Measurements from ENCODE around the gene CPPED1. TPM values are rescaled to one million over a fixed set of nuclear protein-coding genes. Genes with fewer than 3 reads are reported as not detected.
"Not testable (repeated sequence)": the region's sequence is repeated elsewhere in the genome, so short reads cannot be mapped to it uniquely, and the experiment has no call there.

Gene CPPED1
- total and polyA plus RNA-seq, 10 of the 15 experiments (the other 5 are each of a cell fraction or from before 2014, with no cell fraction given) = 7.1 to 39.0 (median 16.0) TPM

DNA sequence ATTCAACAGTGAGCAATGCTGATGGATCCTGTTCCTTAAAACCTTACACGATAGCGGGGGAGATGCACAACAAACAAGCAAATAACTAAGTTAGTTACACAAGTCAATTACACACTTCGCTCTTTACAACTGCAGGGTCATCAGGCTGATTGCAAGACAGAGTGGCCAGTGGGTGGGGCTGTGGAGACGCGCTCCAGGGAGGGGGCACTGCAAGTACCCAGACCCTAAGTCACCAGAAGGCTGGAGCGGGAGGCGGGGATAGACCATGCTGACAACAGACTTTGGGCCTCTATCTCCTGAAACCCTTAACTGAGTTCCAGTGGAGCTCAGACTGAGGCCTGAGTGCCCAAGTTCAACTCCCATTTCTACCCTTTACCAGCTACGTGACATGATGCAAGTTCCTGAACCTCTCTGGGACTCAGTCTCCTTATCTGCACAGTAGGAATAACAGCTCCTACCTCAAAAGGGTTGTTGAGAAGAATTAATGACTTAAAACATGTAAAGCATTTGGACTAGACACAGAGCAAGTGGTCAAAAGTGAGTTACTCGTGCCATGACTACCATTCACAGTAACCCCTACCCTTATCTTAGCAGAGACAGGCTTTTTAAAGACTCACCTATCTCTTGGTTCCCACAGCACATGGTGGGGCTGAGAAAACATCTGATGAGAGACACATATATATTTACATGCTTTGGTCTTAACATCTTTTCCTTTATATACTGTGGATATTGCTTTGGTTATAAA is 10.4 kb downstream of the CPPED1 start (continued):
- TF ChIP-seq RCOR1 (conservative IDR thresholded peaks at IDR 0.05; ENCODE audit: low read depth, low read length) (no peak), CHD4 (IDR thresholded peaks at IDR 0.05) (no peak), RBBP5 (conservative IDR thresholded peaks at IDR 0.05) (no peak), POU2F2 (IDR thresholded peaks at IDR 0.05; ENCODE audit: borderline replicate concordance, low read depth, low read length) (no peak)

DNA sequence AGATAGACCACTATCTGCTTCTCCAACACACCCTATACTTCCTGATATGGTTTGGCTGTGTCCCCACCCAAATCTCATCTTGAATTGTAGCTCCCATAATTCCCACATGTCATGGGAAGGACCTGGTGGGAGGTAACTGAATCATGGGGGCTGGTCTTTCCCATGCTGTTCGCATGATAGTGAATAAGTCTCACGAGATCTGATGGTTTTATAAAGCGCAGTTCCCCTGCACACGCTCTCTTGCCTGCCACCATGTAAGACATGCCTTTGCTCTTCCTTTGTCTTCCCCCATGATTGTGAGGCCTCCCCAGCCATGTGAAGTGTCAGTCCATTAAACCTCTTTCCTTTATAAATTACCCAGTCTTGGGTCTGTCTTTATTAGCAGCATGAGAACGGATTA is 11.2 kb downstream of the CPPED1 start:
- BruUV-seq (replicated peaks); H2AFZ ChIP-seq (ENCODE audit: control insufficient read depth, low read depth, low read length); H4K20me1 ChIP-seq (ENCODE audit: control insufficient read depth, insufficient read depth); FAIRE-seq; H3K27ac ChIP-seq (ENCODE audit: control insufficient read depth, insufficient read depth); RAD21 ChIA-PET (ENCODE audit: unreplicated experiment); H3K4me3 ChIP-seq; H3K27me3 ChIP-seq (replicated peaks in 1 of 2; ENCODE audit: control insufficient read depth in 2 of 2, insufficient read depth in 2 of 2, low read length in 1 of 2); H3K4me2 ChIP-seq (ENCODE audit: control insufficient read depth, insufficient read depth); H3K9ac ChIP-seq (ENCODE audit: control insufficient read depth, insufficient read depth, low read length); DNase-seq (ENCODE audit: low read depth, low spot score); intact Hi-C loops (cut with micrococcal nuclease; ENCODE audit: unreplicated experiment); in situ Hi-C loops (cut with MboI); ATAC-seq; H3K79me2 ChIP-seq (ENCODE audit: control insufficient read depth, insufficient read depth, low read length); H3K9me3 ChIP-seq (replicated peaks; ENCODE audit: control insufficient read depth, insufficient read depth, low read length); H3K36me3 ChIP-seq (ENCODE audit: control insufficient read depth in 2 of 2, insufficient read depth in 2 of 2, low read length in 1 of 2); SMC1A ChIA-PET (ENCODE audit: uncharacterized antibody, unreplicated experiment); H3K4me1 ChIP-seq (ENCODE audit: control insufficient read depth, insufficient read depth, low read length): not testable (repeated sequence)
- CTCF ChIA-PET = interaction anchor here (1.2 kb wide), 1 partner anchor 7 kb away, joined by 3 read pairs; no protein-coding TSS in a partner anchor
- WGBS (ENCODE audit: insufficient coverage, insufficient replicate concordance, low lambda C conversion rate, missing lambda C conversion rate) = 95% methylated on average over 5 of the region's 5 CpGs
- POLR2A ChIA-PET = interaction anchor here (0.6 kb wide), 1 partner anchor 15 kb away, joined by 3 read pairs; no protein-coding TSS in a partner anchor

DNA sequence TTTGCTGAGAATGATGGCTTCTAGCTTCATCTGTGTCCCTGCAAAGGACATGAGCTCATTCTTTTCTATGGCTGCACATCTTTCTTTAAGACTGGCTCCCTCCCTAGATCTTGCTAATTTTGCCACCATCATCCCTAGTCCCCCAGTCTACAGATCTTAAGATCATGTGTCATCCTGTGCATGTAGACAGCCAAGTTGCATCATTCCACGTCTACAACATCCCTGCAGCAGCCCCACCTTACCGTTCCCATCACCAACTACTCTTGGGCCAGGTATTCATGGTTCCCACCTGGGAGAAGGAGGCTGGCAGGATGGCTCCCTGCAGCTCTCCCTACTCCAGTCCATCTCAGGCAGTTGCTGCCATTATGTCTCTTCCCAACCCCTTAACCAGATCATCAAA is 12.3 kb downstream of the CPPED1 start:
- no peak for FAIRE-seq
- CTCF ChIA-PET = interaction anchor here (1.5 kb wide), 1 partner anchor 218 kb away, joined by 5 read pairs; no protein-coding TSS in a partner anchor
- WGBS (ENCODE audit: insufficient coverage, insufficient replicate concordance, low lambda C conversion rate, missing lambda C conversion rate) = 93% methylated on average over 2 of the region's 2 CpGs

More for the DNA sequence above, 12.3 kb downstream of the CPPED1 start:
- Histone ChIP-seq H3K36me3 (ENCODE audit: control insufficient read depth in 2 of 2, insufficient read depth in 2 of 2, low read length in 1 of 2) (no peaks in the 10 kb centered on the region; a peak in 1 of 4 replicates), H3K27ac (ENCODE audit: control insufficient read depth, insufficient read depth) (no peak overlapping the region), H3K9ac (ENCODE audit: control insufficient read depth, insufficient read depth, low read length) (no peak overlapping the region), H3K4me1 (ENCODE audit: control insufficient read depth, insufficient read depth, low read length) (no peaks in the 10 kb centered on the region), H2AFZ (ENCODE audit: control insufficient read depth, low read depth, low read length) (no peak overlapping the region), H4K20me1 (ENCODE audit: control insufficient read depth, insufficient read depth) (no peaks in the 10 kb centered on the region), H3K9me3 (replicated peaks; ENCODE audit: control insufficient read depth, insufficient read depth, low read length) (peaks cover 6% of the 10 kb centered on the region; the same call in 2 of the 3 replicates), H3K79me2 (ENCODE audit: control insufficient read depth, insufficient read depth, low read length) (no peaks in the 10 kb centered on the region), H3K27me3 (replicated peaks in 1 of 2; ENCODE audit: control insufficient read depth in 2 of 2, insufficient read depth in 2 of 2, low read length in 1 of 2) (no peaks in the 10 kb centered on the region), H3K4me2 (ENCODE audit: control insufficient read depth, insufficient read depth) (no peak overlapping the region), H3K4me3 (no peak overlapping the region)
- TF ChIP-seq KDM1A (IDR thresholded peaks at IDR 0.05; ENCODE audit: borderline replicate concordance) (no peak), POLR2AphosphoS2 (IDR thresholded peaks at IDR 0.05; ENCODE audit: low read depth, low read length) (no peak)
- TF ChIP-seq, protein P1, sequence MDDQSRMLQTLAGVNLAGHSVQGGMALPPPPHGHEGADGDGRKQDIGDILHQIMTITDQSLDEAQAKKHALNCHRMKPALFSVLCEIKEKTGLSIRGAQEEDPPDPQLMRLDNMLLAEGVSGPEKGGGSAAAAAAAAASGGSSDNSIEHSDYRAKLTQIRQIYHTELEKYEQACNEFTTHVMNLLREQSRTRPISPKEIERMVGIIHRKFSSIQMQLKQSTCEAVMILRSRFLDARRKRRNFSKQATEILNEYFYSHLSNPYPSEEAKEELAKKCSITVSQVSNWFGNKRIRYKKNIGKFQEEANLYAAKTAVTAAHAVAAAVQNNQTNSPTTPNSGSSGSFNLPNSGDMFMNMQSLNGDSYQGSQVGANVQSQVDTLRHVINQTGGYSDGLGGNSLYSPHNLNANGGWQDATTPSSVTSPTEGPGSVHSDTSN (IDR thresholded peaks at IDR 0.05; ENCODE audit: insufficient replicate concordance, low read depth, low read length) = no peak
- in situ Hi-C loops (cut with MboI) = no loop called here
- ATAC-seq (no peak), DNase-seq (ENCODE audit: low read depth, low spot score) (no peak)
- ChIA-PET RAD21 (ENCODE audit: unreplicated experiment) (no interaction called here), SMC1A (ENCODE audit: uncharacterized antibody, unreplicated experiment) (no interaction called here), POLR2A (interaction anchor here (0.5 kb wide), 1 partner anchor 1863 kb away, joined by 6 read pairs; no protein-coding TSS in a partner anchor)
- intact Hi-C loops (cut with micrococcal nuclease; ENCODE audit: unreplicated experiment) = no loop called here
- BruUV-seq (replicated peaks) = no TSS peak
